ENCODE measurements around the gene SEMA4A. TPM values are rescaled to one million over a fixed set of nuclear protein-coding genes. Genes with fewer than 3 reads are reported as not detected.
"Not testable (repeated sequence)": the region's sequence is repeated elsewhere in the genome, so short reads cannot be mapped to it uniquely, and the experiment has no call there.

The SEMA4A gene
- total and polyA plus RNA-seq, 9 of the 15 experiments (the other 6 are each of a cell fraction or from before 2014, with no cell fraction given) = 0.04 to 1.7 (median 0.45) TPM

DNA sequence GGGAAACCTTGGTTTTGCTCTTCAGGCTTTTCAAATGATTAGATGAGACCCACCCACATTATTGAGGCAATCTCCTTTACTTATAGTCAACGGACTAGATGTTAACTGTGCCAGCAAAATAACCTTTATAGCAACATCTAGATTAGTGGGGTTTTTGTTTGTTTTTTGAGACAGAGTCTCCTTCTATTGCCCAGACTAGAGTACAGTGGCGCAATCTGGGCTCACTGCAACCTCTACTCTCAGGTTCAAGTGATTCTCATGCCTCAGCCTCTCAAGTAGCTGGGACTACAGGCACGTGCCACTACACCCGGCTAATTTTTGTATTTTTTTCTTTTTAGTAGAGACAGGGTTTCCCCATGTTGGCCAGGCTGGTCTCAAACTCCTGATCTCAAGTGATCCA is 36.9 kb downstream of the SEMA4A start:
- FAIRE-seq; POLR2A ChIA-PET; BruUV-seq (replicated peaks); H4K20me1 ChIP-seq (replicated peaks; ENCODE audit: control insufficient read depth, insufficient read depth, low read length); H3K9ac ChIP-seq (ENCODE audit: insufficient read depth in 1 of 2, low read depth in 2 of 2, low read length in 2 of 2); H3K4me2 ChIP-seq (ENCODE audit: insufficient read depth, low read length); H3K27ac ChIP-seq (ENCODE audit: extremely low read depth, low read depth, low read length); H3K27me3 ChIP-seq (ENCODE audit: control insufficient read depth in 2 of 2, insufficient read depth in 2 of 2, low read length in 2 of 2); H3K36me3 ChIP-seq (ENCODE audit: control insufficient read depth, insufficient read depth, low read length); H3K9me1 ChIP-seq (ENCODE audit: control insufficient read depth, insufficient read depth, low read length); DNase-seq (ENCODE audit: extremely low read depth in 1 of 4, low spot score in 3 of 4); H3K9me3 ChIP-seq (replicated peaks; ENCODE audit: control insufficient read depth, insufficient read depth, low read depth, low read length); ATAC-seq; CTCF ChIA-PET (ENCODE audit: low intra/inter-chr PET ratio); H3K4me3 ChIP-seq; in situ Hi-C loops (cut with MboI); H2AFZ ChIP-seq (ENCODE audit: low read depth, low read length): not testable (repeated sequence)
- 60% methylated on average over 4 of the region's 4 CpGs for WGBS (ENCODE audit: insufficient coverage, low coverage, missing lambda C conversion rate)
- H3K4me1 ChIP-seq (replicated peaks in 1 of 2; ENCODE audit: control insufficient read depth in 2 of 2, insufficient read depth in 2 of 2, low read length in 2 of 2) = peaks cover 4 to 15% of the 10 kb centered on the region in 2 experiments
- intact Hi-C loops (cut with micrococcal nuclease) = loop anchor here (5.0 kb wide), 1 partner anchor 43 kb away; no protein-coding TSS in a partner anchor
- H3K79me2 ChIP-seq (ENCODE audit: control insufficient read depth, insufficient read depth, low read length) = peaks cover 18% of the 10 kb centered on the region

DNA sequence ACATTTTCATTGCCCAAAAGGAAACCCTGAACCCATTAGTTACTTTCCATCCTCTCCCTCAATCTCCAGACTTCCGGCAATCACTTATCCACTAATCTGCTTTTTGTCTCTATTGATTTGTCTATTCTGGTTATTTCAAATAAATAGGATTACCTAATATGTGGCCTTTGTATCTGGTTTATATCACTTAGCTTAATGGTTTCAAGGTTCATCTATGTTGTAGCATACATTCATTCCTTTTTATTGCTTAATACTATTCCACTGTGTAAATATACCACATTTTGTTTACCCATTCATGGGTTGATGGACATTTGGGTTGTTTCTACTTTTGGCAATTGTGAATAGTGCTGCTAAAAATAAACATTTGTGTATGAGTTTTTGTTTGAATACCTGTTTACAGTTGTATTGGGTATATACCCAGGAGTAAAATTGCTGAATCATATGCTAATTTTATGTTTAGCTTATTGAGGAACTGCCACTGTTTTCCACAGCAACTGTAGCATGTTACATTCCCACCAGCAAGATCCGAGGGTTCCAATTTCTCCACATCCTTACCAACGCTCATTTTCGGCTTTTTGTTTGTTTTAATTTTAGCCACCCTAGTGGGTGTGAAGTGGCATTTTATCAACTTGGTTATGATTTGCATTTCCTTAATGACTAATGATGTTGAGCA is 38.0 kb downstream of the SEMA4A start:
- in situ Hi-C loops (cut with MboI) = no loop called here
- POLR2A ChIA-PET = interaction anchor here (1.0 to 1.3 kb wide), 3 partner anchors 15 to 22 kb away, joined by 3 to 4 read pairs (median 3); partner anchors contain the start of gene PMF1
- TF ChIP-seq RFX1 (IDR thresholded peaks at IDR 0.05) (0 out of 2 replicates have a peak, but pooled peaks have one; percentile 8), ZFP36 (IDR thresholded peaks at IDR 0.05; ENCODE audit: low read depth, low read length, partially characterized antibody) (no peak), ZNF24 (IDR thresholded peaks at IDR 0.05) (peak; percentile 78), NFE2 (IDR thresholded peaks at IDR 0.05; ENCODE audit: low read depth) (peak; percentile 92), RNF219 (CRISPR knock-in tag; IDR thresholded peaks at IDR 0.05) (no peak), EP400 (IDR thresholded peaks at IDR 0.05) (peak; percentile 30; the same call in 1 of the 2 replicates), C11orf30 (IDR thresholded peaks at IDR 0.05; ENCODE audit: low read depth) (peak; percentile 96), FOXK2 (conservative IDR thresholded peaks at IDR 0.05 in 1 of 2, IDR thresholded peaks at IDR 0.05 in 1 of 2; ENCODE audit: low read depth in 2 of 2) (peak in 1 of 2 experiments; percentile 25; a peak in 1 of 4 replicates), BDP1 (IDR thresholded peaks at IDR 0.05; ENCODE audit: insufficient read depth, insufficient read length) (no peak), ZNF316 (IDR thresholded peaks at IDR 0.05) (peak; percentile 95), KDM1A (IDR thresholded peaks at IDR 0.05) (peak in 1 of 2 experiments; percentile 49; a peak in 2 of 4 replicates), CTBP1 (IDR thresholded peaks at IDR 0.05; ENCODE audit: borderline replicate concordance) (no peak), CEBPB (tag; IDR thresholded peaks at IDR 0.05) (peak; percentile 63), MEIS2 (IDR thresholded peaks at IDR 0.05; ENCODE audit: partially characterized antibody) (no peak), ZNF445 (CRISPR knock-in tag; IDR thresholded peaks at IDR 0.05; ENCODE audit: low read depth) (no peak)

More for the DNA sequence above, 38.0 kb downstream of the SEMA4A start:
- H3K4me1 ChIP-seq (replicated peaks in 1 of 2; ENCODE audit: control insufficient read depth in 2 of 2, insufficient read depth in 2 of 2, low read length in 2 of 2) = peaks cover 6 to 12% of the 10 kb centered on the region in 2 experiments
- H3K27me3 ChIP-seq (ENCODE audit: control insufficient read depth in 2 of 2, insufficient read depth in 2 of 2, low read length in 2 of 2) = no peaks in the 10 kb centered on the region
- CTCF ChIA-PET (ENCODE audit: low intra/inter-chr PET ratio) = no interaction called here
- peaks cover 12% of the 10 kb centered on the region for H3K36me3 ChIP-seq (ENCODE audit: control insufficient read depth, insufficient read depth, low read length)
- intact Hi-C loops (cut with micrococcal nuclease) = loop anchor here (5.0 kb wide), 1 partner anchor 44 kb away; no protein-coding TSS in a partner anchor
- peaks cover 29% of the 10 kb centered on the region for H3K79me2 ChIP-seq (ENCODE audit: control insufficient read depth, insufficient read depth, low read length)
- no peak for FAIRE-seq
- no peak for ATAC-seq
- H3K27ac ChIP-seq (ENCODE audit: extremely low read depth, low read depth, low read length) = peak overlapping the region; percentile 32; the same call in 1 of the 3 replicates
- H3K9me1 ChIP-seq (ENCODE audit: control insufficient read depth, insufficient read depth, low read length) = no peaks in the 10 kb centered on the region
- 0 out of 4 replicates have a peak overlapping the region, but pooled peaks of 1 of the 2 experiments have one; percentile 10 for H3K9ac ChIP-seq (ENCODE audit: insufficient read depth in 1 of 2, low read depth in 2 of 2, low read length in 2 of 2)
- WGBS (ENCODE audit: insufficient coverage, low coverage, missing lambda C conversion rate) = 72% methylated on average over 4 of the region's 4 CpGs
- no peak overlapping the region for H3K4me3 ChIP-seq
- 0 out of 2 replicates have a peak overlapping the region, but pooled peaks have one; percentile 33 for H2AFZ ChIP-seq (ENCODE audit: low read depth, low read length)
- no TSS peak for BruUV-seq (replicated peaks)
- H4K20me1 ChIP-seq (replicated peaks; ENCODE audit: control insufficient read depth, insufficient read depth, low read length) = no peaks in the 10 kb centered on the region
- no peak overlapping the region for H3K4me2 ChIP-seq (ENCODE audit: insufficient read depth, low read length)
- peaks cover 5% of the 10 kb centered on the region for H3K9me3 ChIP-seq (replicated peaks; ENCODE audit: control insufficient read depth, insufficient read depth, low read depth, low read length)
- no peak for DNase-seq (ENCODE audit: extremely low read depth in 1 of 4, low spot score in 3 of 4)
